SH-SY5Y (cell line): ENCODE data around the gene MAN1C1.

Source experiments
- GATA2 ChIP-seq: IDR thresholded peaks from 2 replicates; pipeline ENCODE4 v1.6.1; 2011; ENCODE audit warnings: mild to moderate bottlenecking, low read depth, low read length
- GATA3 ChIP-seq: IDR thresholded peaks from 2 replicates; pipeline ENCODE4 v1.6.1; 2011; ENCODE audit warnings: low read depth, mild to moderate bottlenecking, low read length, moderate library complexity

DNA sequence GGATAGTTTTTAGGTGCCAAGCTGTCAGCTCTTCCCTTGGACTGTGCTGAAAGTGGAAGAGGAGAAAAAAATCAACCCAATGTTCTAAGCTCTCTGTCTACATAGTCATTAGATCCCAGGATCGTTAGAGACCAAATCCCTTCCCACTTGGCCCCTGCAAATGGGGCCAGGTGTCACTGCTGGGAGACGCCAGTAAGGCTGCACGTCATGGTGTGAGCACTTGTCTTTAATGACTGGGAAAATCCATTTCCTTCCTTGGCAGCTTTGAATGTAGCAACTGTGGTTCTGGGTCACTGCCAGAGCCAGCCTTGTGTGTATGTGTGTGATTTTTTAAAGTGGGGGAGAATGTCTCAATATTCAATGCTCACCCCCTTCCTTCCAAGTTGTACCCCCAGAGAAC is 59.9 kb downstream of the MAN1C1 start:
- TF ChIP-seq GATA2 (no peak), GATA3 (no peak)
